GM18873 (cell line): ENCODE results near the gene POLR2J2.
"Not testable (repeated sequence)": the region's sequence is repeated elsewhere in the genome, so short reads cannot be mapped to it uniquely, and the experiment has no call there.

Experiments
- ATAC-seq: cut with Tn5 transposase; IDR thresholded peaks from one replicate; pipeline ENCODE4 v1.9.1; 2021; ENCODE audit warnings: mild to moderate bottlenecking, moderate library complexity, moderate number of reproducible peaks; ENCODE audit not compliant: unreplicated experiment, low FRiP score

POLR2J2 gene

GRCh38 chr7:102671166-102671955, at the start of gene POLR2J2:
Gene POLR2J2, minus strand, starts transcription at chr7:102671663. Its CDS starts 62 bp downstream, at chr7:102671601.
- ATAC-seq, result not testable (repeated sequence)

DNA sequence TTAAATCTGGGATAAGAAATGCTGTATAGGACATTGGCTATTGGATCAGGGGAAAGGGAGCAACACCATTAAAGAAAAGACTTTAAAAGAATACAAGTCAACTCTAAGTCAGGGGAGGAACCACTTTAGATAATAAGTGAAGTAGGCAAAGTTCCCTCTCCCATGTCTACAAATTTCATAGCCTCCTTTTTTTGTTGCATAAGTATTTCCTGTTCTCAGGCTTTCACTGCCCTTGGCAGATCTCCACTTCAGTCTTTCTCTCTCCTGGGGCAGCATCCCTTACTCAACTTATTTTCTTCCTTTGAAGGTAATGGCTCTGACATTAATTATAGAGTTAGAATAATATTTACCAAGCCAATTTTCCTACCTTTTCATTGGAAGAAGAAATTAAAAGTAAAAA, 47.0 kb upstream of the POLR2J2 start:
- ATAC-seq, result not testable (repeated sequence)

- ATAC-seq, result peak; percentile 39
Measured at GRCh38 chr7:102715718-102716117, 44.3 kb upstream of the POLR2J2 start.

DNA sequence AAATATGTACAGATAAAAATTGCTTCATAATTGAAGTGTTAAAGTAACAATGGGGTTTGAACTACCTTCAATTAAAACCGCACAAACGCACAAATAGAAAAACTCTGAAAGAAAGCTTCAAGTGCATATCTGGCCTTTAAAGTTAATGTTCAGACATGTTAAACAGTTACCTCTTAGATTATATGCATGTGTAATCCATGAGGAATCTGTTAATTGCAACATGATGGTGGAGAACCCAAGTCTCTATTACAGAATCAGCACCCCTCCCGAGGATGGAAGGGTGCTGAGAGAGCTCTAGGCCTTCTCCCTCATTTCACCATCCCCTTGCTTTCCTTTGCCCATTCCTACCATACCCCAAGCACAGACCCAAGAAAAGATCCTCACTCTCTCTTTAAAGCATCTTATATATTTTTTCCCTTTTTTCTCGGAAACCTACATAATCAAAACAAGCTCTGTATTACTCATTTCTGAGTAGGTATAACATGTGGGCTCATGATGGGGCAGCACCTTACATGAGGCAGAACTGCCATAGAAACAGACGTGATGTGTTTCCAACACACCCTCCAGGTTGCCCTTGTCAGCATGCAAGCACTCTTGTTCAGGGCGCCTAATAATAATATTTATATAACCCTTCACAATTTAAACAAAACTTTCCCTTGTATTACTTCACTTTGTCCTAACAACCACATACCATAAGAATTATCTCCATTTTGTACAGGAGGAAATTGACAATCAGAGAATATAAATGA, 43.5 kb upstream of the POLR2J2 start:
- not testable (repeated sequence) for ATAC-seq

DNA sequence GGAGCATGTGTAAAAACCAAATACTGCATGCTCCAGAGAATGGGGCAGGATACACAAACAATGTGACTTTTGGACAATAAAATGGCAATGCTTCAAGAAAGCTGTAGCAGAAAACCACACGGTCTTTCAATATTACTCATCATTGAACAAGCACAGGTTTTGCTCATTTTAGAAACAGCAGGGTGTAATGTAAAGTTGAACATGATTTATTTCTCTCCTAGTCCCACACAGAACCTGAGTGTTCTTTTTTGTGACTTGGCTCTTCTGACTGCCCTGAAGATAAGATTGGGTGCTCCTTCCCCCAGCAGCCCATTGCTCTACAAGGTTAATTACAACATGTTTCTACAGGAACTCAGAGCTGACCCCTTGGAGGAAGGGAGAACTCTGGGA, 42.2 kb upstream of the POLR2J2 start:
- ATAC-seq, result peak; percentile 84

DNA sequence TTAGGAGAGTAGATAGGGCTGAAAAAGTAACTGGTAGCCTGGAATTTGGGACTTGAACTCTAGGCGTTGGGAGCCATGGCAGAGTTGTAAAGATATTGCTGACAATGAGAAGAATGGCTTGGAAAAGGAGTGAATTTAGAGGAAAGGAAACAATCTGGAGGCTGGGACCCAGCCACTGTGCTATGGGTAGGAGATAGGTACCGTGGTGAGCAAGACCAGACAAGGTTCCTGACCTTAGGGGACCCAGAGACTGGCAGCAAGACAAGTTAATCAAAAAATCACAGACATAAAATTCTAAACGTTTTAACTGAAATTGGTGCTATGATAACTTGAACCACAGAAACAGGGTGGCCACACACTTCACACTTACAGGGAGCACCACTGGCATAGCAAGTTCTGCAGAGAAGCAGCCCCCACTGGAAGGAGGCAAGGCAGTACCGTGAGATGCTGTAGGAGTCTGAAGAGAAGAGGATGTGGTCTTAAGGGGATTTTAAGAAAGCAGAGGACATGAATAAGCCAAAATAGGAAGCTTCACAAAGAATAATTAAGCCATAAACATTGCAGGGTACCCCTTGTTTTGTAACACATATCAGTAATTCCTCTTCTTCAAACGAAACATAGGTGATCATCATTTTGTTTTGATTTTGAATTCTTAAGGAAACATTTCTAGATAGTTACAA, 41.7 kb upstream of the POLR2J2 start:
- ATAC-seq, result peak; percentile 51

DNA sequence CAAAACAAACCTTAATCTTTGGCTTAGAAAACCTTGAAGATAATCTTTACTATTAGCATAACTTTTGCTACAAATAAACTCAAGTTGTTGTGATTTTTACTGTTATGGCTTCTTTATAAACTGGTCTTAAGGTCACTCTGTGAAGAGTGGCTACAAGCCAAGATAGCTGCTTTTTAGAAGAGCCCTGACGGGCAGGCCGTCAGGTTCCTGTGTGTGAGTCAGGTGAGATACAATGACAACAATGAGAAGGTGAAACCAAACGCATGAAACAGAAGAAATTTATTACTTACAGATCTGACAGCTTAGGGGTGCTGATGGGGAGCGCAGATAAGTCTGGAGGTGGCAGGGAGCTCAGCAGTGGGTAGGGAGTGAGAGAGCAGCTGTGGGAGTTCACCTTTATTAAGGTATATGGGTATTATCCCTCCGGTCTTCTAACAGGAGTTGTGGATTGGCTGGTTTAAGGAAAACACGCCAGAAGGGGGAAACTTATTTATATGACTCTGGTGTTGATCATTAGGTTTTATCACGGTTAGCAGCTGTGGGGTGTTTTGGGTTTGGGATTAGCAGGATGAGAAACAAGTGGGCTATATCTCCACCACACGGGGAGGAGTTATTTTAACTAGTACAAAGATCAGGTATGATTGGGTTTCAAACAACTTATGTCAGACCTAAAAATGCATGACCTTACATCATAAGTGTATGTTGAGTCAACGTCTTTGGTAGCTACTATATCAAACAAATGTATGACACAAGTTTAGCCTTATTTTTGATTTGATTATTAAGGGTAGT, 27.7 kb upstream of the POLR2J2 start:
- not testable (repeated sequence) for ATAC-seq

GRCh38 chr7:102697642-102698512, 26.4 kb upstream of the POLR2J2 start:
- not testable (repeated sequence) for ATAC-seq

DNA sequence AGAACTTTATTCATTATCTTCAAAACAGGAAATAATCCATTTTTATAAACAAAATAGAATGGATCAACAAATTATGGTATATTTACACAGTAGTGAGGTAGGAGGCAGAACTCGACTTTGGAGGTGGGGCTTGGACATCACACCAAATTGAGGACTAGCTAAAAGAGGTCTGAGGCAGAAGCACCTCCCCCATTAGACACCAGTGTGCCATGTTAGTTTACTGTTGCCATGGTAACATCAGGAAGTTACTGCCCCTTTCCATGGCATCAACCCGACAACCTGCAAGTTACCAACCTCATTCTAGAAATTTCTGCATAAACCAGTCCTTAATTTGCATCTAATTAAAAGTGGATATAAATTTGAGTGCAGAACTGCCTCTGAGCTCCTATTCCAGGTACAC, 24.5 kb upstream of the POLR2J2 start:
- ATAC-seq, result not testable (repeated sequence)

- peak; percentile 73 for ATAC-seq
Measured at GRCh38 chr7:102695033-102695552, 23.6 kb upstream of the POLR2J2 start.

GRCh38 chr7:102694008-102694407, 22.5 kb upstream of the POLR2J2 start:
- ATAC-seq, result not testable (repeated sequence)

- not testable (repeated sequence) for ATAC-seq
Measured at GRCh38 chr7:102690602-102691001, 19.1 kb upstream of the POLR2J2 start.

- ATAC-seq, result not testable (repeated sequence)
Measured at GRCh38 chr7:102689436-102690282, 18.2 kb upstream of the POLR2J2 start.

- ATAC-seq, result peak; percentile 67
Measured at GRCh38 chr7:102688299-102689036, 17.0 kb upstream of the POLR2J2 start.

DNA sequence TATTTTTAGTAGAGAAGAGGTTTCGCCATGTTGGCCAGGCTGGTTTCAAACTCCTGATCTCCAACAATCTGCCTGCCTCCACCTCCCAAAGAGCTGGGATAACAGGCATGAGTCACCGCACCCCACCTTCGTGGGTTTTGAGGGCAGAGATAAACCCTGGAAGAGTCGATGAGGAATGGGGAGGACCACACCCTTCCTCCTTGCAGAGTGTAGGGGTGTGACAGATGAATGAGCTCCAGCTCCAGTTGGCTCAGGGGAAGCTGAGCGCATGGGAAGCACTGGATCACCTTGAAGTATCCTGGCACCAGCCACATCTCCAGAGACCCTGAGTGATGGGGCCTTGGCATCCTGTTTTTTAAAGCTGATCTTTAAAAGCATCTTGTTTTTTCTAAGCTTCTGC, 11.1 kb upstream of the POLR2J2 start:
- ATAC-seq, result not testable (repeated sequence)

DNA sequence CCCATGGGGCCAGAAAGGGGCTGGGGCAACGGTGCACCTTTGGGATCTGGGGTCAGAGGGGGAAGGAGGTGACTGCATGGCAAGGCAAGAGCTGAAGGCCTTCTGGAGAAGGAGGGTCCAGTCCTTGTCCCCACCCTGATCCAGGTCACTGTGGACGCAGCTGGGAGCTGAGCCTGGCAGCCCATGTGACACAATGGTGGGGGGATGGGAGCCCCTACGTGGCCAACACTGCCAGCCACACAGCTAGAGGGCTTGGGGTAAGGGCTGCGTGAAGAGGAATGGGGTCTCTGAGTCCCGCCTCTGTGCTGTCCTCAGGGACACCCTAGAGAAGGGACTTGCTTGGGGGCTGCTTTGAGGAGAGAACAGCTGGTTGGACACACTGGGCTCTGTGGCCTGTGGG, 9.3 kb upstream of the POLR2J2 start:
- not testable (repeated sequence) for ATAC-seq

DNA sequence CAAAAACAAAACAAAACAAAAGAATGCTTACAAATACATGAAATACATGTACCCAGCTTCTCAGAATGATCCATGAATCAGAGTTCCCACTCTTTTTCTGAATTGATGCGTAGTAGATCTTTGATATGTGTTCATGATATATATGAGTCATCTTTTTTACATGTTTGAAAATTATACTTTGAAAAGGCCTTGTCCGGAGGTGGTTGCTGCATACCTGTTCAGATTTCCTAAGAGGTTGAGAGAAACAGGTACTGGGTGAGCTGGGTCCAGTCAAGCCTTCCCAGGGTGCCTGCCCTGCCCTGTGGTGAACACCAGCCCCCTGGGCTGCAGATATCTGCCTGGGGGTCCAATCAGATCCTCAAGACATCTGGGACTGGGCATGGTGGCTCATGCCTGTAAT, 4.1 kb upstream of the POLR2J2 start:
- not testable (repeated sequence) for ATAC-seq
